HG03439 (cell line): ENCODE data around the gene ADARB2.
"Not testable (repeated sequence)": the region's sequence is repeated elsewhere in the genome, so short reads cannot be mapped to it uniquely, and the experiment has no call there.

Source experiments
- ATAC-seq: cut with Tn5 transposase; IDR thresholded peaks from one replicate; pipeline ENCODE4 v1.9.1; 2021; ENCODE audit warnings: mild to moderate bottlenecking, moderate library complexity; ENCODE audit not compliant: unreplicated experiment

The ADARB2 gene

GRCh38 chr10:1416456-1417037, 320.8 kb downstream of the ADARB2 start:
- ATAC-seq, result no peak

DNA sequence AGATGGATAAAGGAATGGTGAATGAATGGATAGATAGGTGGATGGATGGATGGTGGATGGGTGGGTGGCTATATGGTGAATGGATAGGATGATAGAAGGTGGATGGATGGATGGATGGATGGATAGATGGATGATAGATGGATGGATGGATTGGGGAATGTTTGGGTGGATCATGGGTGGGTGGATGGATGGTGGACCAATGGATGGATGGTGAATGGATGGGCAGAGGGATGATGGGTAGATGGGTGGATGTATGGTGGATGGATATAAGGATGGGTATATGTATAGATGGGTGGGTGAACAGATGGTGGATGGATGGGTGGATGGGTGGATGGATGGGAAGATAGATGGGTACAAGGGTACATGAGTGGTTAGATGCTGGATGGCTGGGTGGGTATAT, 322.4 kb downstream of the ADARB2 start:
- ATAC-seq, result no peak

GRCh38 chr10:1414346-1414745, 323.0 kb downstream of the ADARB2 start:
- ATAC-seq, result not testable (repeated sequence)

- no peak for ATAC-seq
Observed at GRCh38 chr10:1413823-1414222, 323.5 kb downstream of the ADARB2 start.

- ATAC-seq, result no peak
Observed at GRCh38 chr10:1413256-1413655, 324.1 kb downstream of the ADARB2 start.

DNA sequence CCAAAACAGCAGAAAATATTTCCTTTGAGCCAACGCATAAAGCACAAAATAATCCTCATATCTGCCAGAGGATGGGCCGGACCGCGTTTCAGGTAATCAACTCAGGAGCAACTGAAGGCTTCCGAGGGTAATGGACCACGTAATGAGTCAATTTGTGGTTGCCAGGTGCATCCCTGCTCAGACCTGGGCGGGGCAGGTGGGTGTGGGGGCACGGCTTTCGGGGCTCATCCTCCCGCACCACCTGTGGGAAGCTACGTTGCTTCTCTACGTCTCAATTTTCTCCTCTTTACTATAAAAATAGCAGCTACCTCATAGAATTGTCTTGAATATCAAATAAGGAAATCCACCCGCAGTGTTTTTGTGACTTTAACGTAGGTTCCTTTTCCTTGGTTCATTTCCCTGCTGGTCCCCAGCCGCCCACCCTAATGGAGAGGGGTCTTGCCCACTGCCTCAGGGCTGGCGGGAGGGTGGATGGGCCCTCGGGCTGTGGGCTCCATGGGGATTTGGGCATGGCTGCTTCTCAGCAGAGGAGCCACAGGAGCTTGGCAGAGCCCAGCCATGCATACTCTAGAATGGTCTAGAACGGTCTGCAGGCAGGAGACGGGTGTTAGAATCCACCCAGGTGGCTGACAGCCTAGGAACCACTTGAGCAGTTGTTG, 324.7 kb downstream of the ADARB2 start:
- no peak for ATAC-seq

- no peak for ATAC-seq
Observed at GRCh38 chr10:1411956-1412355, 325.4 kb downstream of the ADARB2 start.

DNA sequence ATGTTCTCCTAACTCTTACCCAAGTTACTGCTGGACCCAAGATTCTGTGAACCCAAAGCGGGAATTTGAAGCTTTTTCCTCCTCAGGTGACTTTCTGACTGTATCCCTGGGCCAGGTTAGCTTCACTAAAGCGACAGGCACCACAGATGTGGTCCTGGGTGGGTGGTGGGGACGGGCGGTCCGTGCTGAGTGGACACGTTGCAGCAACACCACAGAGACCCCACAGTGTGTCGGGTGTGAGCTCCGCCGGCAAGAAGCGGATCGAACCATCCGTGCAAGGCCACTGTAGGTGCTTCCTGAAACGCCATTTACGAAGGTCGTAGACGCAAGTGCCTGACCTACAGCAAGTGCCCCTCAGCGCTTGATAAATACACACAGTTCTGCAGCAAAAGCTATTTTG, 325.9 kb downstream of the ADARB2 start:
- no peak for ATAC-seq

GRCh38 chr10:1410469-1411395, 326.6 kb downstream of the ADARB2 start:
- ATAC-seq, result no peak

- ATAC-seq, result no peak
Observed at GRCh38 chr10:1410032-1410431, 327.3 kb downstream of the ADARB2 start.

DNA sequence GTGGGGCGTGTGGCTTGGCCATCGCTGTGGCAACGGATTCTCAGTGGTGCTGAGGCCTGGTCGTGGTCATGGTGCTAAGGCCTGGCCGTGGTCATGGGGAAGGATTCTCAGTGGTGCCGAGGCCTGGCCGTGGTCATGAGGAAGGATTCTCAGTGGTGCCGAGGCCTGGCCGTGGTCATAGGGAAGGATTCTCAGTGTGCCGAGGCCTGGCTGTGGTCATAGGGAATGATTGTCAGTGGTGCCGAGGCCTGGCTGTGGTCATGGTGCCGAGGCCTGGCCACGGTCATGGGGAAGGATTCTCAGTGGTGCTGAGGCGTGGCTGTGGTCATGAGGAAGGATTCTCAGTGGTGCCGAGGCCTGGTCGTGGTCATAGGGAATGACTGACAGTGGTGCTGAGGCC, 327.9 kb downstream of the ADARB2 start:
- ATAC-seq, result no peak

DNA sequence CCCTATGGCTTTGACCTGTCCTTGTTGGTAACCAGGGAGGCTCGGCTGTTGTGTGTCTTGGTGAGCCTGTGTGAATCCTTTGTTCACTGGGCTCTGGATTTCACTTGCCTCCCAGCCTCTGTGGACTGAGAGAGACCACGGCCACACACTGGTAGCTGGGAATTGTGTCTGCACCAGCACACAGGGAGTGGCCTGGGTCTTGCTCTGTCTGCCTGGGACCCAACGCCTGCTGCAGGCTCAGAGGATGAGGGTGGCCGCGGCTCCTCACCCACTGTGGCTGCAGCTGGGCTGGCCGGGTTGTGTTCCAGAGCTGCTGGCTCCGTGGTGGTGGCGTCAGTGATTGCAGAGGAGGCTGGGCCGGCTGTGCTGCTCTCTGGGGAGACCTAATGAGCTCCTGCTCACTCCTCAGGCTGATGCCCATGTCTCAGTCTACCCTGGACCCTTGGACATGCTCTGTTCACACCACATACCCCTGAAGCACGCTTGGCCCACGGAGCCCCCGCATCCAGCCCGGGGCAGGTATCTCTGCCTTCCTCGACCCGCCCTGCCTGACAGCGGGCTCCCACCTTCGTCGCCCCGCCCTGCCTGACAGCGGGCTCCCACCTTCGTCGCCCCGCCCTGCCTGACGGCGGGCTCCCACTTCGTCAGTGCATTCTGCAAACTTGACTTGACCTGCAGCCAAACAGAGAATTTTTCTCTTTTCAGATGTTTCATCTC, 328.5 kb downstream of the ADARB2 start:
- no peak for ATAC-seq

DNA sequence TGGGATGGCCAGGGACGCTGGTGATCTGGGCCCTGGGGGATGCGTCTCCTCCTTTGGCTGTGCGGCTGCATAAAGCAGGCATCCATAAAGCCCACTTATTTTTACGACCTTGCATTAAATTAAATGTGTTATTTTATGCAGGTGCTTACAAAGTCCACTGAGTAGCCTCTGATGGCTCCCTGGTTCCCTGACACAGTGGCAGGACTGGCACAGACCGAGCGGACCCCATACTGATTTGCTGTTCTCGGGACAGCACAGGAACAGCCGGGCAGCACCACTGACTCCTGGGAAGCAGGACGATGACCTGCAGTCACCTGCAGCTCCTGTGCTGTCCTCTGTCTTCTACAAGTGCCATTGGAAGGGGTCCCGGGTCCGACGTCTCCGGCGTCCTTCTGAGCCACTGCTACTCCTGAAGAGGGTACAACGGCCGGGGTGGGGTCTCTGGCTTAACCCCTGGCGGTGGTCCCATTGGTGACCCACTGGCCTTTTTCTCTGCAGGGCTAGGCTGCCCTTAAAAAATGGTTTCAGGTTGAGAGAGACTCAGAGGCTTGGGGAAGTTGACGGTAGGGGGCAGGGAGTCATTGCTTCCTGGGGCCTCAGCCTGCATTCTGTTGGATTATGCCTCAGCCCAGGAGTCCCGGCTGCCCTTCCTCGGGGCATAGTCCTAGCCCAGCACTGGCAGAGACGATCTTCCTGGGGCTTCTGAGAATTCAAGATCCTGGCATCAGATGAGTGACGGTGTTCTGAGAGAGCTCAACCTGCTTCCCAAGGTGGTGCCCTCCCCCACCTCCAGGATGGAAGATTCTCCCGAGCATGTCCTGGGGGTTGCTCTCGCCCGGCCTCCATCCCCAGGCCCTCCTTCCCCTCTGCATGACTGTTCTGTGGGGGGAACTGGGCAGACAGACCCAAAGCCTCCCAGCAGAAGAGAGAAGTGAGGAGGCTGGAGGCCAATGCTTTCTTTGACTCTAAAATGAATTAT, 330.1 kb downstream of the ADARB2 start:
- ATAC-seq, result no peak

DNA sequence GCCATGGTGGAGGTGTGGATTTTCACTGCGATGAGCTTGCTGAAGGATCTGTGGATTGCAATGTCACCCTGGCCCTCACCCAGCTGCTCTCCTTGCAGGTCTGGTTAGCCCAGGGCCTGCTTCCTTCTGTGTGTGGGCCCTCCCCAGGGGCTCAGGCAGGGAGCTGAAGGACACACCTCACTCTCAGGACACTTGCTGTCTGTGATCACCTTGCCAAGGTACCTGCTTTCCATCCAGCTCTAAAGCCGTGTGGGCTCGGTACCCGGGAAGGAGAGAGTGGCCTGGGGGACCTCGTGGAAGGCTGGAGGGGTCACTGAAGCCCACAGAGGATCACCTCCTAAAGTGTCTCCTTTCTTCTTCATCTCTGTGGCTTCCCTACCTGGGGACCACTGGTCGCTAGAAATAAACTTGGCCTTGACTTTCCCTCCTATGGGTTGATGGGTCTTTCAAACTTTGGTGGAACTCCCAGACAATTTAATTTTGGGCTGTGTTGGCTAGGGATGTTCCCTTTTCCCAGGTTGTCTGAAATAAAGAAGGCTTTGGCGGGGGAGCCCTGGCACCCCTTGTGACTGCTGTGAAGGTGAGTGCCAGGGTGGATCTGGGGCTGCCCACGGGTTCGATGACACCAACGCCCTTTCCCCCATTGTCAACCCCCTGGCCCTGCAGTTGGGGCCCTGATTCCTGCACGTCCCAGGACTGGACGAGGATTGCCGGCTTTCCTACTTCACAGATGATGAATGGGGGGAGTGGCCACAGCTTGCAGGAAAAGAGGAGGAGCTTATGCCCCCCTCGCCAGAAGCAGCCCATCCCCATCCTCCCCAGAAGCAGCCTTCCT, 331.0 kb downstream of the ADARB2 start:
- no peak for ATAC-seq

DNA sequence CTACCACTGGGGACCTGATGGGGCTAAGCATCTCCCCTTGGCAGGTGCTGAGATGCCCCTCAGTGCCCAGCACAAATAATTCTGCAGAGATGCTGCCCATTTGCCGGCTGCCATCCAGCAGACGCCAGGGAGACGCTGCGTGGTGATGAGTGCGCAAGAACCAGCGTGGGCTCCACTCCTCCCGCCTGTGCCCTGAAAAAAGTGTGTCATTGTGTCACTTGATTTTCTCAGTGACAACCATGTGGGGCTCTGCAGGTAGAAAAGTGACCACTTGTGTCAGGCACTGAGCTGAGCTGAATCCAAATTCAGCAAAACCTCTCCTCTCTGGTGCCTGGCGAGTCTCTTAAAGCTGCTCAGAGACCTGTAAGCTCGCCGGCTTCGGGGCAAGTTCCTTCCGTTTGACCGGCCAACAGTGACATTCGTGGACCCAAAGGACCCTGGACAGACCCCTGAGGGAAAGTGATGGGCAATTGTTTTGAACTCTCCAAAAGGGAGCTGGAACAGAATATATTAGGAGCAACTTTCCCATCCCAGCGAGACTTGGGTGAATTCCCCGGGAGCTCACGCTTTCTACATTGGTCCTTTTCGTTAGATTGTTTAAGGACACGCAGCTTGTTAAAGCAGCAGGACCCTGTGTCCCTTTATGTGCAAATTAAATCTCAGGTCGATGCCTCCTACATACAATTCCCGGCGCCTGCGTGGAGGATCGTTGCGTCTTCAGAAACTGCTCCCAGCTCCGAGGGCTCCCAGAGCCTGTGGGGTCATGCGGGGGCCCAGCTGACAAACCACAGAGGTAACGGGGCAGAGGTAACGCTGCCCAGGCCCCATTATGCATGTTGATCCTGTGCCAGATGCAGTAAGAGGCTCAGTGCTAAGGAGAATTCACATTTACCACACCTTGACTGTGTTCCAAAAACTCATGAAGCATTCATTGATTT, 332.7 kb downstream of the ADARB2 start:
- no peak for ATAC-seq

- no peak for ATAC-seq
Observed at GRCh38 chr10:1403508-1404322, 333.6 kb downstream of the ADARB2 start.

DNA sequence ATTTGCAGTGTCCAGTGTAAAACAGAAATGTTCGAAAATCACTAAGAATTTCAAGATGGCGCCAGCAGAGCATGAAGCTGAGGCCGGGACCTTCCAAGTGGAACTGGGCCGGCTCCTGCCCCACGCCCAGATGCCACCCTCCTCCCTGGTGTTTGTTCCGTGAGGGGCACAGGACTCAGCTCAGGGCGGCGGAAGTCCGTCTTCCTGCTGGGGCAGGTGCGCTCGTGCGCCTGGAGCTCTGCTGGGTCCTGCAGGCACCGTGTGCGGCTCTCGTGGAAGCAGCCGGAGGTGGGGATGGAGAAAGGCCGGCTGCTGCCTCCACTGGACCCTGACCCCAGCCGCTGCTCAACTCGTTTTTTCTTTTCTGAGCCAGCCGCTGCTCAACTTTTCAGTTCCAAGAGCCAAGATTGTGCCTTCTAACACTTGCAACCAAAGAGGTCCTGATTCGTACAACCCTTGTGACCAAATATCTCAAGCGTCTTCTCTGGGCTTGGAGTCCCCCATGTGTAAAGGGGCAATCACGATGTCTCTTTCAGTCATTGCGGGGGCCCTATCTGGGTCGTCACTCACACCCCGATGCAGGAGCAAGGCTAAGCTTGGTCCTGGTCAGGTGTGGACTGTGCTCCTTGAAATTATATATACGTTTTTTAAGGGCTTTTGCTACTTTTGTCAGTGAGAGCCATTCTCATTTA, 334.4 kb downstream of the ADARB2 start:
- ATAC-seq, result no peak
